CD4-positive, alpha-beta T cell treated with Interleukin-21 for 1 hour (primary cell): Measurements from ENCODE around the gene NFATC2IP.
"Not testable (repeated sequence)": the region's sequence is repeated elsewhere in the genome, so short reads cannot be mapped to it uniquely, and the experiment has no call there.

Source experiments
- DNase-seq: peaks from one replicate; pipeline ENCODE4 v3.0.0-alpha.2; 2020

Gene NFATC2IP

DNA sequence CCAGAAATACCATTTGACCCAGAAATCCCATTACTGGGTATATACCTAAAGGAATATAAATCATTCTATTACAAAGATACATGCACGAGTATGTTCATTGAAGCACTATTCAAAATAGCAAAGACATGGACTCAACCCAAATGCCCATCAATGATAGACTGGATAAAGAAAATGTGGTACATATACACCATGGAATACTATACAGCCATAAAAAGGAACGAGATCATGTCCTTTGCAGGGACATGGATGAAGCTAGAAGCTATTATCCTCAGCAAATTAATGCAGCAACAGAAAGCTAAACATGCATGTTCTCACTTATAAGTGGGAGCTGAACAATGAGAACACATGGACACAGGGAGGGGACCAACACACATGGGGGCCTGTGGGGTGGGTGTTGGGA is 24.5 kb upstream of the NFATC2IP start:
- not testable (repeated sequence) for DNase-seq

DNA sequence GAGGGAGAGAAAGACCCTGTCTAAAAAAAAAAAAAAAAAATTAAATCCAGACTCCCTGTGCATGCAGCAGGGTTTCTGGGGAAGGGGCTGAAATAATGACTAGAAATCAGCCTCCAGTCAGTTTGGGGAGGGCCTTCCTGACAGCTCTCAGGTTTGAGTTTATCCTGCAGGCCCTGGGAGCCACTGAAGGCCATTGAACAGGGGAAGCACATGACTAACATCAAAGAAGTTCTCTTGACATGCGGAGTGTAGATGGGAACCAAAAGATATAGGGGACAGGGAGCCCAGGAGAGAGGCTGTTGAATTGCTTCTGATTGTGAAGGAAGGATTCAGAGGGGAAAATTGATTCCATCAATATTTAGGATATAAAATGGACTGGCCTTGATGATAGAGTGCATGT is 22.9 kb upstream of the NFATC2IP start:
- DNase-seq: no peak

DNA sequence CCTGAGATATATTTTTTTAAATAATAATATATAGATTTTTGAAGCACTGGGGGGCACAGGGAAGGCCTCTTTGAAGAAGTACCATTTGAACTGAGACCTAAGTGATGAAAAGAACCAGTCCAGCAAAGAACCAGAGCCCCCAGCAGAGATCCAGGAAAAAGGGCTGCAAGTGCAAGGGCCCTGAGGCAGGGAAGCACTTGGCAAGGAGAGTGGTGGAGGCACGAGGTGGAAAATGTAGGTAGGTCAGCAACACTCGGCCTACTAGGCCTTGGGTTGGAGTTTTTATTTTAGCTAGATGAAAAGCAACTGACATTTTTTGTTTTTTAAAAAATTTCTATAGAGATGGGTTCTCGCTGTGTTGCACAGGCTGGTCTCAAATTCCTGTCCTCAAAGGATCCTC is 20.5 kb upstream of the NFATC2IP start:
- no peak for DNase-seq

DNA sequence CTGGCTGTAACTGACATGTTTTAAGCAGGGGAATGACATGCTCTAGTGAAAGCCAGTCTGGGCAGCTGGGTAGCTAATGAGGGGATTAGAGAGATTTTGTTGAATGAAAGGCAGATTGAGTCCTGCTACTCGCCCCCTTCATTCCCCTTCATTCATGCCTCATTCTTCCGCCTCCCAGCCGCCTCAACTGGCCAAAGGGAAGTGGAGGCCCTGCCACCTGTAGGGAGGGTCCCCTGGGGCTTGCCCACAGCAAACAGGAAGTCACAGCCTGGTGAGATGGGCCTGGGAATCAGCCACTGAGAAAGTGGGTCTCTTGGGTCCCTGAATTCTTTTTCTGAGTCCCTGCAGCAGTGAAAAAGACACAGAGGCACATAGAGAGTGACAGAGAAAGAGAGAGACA is 20.1 kb upstream of the NFATC2IP start:
- DNase-seq: no peak

DNA sequence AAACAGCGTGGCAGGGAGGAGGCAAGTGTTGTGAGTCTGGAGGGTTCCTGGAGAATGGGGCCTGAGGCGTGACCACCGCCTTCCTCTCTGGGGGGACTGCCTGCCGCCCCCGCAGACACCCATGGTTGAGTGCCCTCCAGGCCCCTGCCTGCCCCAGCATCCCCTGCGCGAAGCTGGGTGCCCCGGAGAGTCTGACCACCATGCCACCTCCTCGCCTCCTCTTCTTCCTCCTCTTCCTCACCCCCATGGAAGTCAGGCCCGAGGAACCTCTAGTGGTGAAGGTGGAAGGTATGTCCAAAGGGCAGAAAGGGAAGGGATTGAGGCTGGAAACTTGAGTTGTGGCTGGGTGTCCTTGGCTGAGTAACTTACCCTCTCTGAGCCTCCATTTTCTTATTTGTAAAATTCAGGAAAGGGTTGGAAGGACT is 18.9 kb upstream of the NFATC2IP start, which contains the start of gene CD19:
Gene CD19 (plus strand): TSS at position 171 of the 425 bp plus-strand sequence. CDS start 30 bp downstream, at position 201.
- no peak for DNase-seq

DNA sequence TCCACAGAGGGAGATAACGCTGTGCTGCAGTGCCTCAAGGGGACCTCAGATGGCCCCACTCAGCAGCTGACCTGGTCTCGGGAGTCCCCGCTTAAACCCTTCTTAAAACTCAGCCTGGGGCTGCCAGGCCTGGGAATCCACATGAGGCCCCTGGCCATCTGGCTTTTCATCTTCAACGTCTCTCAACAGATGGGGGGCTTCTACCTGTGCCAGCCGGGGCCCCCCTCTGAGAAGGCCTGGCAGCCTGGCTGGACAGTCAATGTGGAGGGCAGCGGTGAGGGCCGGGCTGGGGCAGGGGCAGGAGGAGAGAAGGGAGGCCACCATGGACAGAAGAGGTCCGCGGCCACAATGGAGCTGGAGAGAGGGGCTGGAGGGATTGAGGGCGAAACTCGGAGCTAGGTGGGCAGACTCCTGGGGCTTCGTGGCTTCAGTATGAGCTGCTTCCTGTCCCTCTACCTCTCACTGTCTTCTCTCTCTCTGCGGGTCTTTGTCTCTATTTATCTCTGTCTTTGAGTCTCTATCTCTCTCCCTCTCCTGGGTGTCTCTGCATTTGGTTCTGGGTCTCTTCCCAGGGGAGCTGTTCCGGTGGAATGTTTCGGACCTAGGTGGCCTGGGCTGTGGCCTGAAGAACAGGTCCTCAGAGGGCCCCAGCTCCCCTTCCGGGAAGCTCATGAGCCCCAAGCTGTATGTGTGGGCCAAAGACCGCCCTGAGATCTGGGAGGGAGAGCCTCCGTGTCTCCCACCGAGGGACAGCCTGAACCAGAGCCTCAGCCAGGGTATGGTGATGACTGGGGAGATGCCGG is 18.2 kb upstream of the NFATC2IP start:
- no peak for DNase-seq

DNA sequence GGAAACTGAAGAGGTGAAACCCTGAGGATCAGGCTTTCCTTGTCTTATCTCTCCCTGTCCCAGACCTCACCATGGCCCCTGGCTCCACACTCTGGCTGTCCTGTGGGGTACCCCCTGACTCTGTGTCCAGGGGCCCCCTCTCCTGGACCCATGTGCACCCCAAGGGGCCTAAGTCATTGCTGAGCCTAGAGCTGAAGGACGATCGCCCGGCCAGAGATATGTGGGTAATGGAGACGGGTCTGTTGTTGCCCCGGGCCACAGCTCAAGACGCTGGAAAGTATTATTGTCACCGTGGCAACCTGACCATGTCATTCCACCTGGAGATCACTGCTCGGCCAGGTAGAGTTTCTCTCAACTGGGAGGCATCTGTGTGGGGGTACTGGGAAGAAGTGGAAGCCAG is 17.6 kb upstream of the NFATC2IP start:
- DNase-seq: no peak

DNA sequence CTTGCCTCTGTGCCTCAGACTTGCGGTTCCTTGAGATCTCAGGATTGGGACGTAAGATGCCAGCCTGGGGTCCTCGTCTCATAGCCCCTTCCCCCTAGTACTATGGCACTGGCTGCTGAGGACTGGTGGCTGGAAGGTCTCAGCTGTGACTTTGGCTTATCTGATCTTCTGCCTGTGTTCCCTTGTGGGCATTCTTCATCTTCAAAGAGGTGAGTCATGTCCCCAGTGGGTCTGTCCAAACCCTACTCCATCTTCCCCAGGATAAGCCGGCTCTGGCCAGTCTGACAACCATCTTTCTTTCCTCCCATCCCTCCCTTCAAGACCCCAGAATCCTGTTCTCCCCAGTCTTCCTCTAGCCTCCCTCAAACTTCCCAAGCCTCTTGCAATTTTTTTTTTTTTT is 15.4 kb upstream of the NFATC2IP start:
- no peak for DNase-seq

DNA sequence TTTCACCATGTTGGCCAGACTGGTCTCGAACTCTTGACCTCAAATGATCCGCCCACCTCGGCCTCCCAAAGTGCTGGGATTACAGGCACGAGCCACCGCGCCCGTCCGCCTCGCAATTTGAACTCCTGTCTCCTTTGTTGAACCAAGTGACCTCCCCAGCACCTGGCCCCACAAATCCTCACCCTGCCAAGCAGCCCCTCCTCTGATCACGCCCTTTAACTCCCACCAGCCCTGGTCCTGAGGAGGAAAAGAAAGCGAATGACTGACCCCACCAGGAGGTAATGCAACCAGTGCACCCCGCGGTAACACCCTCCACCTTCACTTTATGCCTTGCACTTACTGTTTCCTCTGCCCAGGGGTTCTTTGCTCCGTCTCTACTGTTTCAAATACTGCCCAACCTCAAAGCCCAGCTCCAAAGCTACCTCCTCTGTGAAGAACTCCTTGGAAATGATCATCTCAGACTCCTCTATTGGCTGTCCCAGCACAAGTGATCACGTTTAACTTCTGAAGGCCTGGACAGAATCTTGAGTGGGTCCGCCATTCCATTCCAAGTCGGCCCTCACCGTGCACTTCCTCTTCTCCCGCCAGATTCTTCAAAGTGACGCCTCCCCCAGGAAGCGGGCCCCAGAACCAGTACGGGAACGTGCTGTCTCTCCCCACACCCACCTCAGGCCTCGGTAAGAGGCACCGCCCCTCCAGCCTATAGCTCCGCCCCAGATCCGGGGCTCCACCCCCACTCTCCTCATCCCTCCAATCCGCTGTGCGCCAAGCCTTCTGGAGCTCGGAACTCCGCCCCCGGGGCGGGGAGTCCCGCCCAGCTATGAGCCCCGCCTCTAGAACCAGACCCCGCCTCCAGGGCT is 14.6 kb upstream of the NFATC2IP start:
- DNase-seq: peak; percentile 88

DNA sequence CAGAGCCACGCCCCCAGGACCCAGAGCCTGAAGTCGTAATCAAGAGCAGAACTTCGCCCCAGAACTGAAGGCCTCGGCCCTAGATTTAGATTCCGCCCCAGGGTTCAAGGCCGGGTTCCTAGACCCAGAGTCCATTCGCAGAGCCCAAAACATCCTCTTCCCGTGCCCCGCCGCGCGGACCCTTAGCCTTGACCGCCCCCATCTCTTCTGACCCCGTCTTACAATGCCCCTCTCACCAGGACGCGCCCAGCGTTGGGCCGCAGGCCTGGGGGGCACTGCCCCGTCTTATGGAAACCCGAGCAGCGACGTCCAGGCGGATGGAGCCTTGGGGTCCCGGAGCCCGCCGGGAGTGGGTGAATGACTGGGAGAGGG is 14.0 kb upstream of the NFATC2IP start:
- no peak for DNase-seq

DNA sequence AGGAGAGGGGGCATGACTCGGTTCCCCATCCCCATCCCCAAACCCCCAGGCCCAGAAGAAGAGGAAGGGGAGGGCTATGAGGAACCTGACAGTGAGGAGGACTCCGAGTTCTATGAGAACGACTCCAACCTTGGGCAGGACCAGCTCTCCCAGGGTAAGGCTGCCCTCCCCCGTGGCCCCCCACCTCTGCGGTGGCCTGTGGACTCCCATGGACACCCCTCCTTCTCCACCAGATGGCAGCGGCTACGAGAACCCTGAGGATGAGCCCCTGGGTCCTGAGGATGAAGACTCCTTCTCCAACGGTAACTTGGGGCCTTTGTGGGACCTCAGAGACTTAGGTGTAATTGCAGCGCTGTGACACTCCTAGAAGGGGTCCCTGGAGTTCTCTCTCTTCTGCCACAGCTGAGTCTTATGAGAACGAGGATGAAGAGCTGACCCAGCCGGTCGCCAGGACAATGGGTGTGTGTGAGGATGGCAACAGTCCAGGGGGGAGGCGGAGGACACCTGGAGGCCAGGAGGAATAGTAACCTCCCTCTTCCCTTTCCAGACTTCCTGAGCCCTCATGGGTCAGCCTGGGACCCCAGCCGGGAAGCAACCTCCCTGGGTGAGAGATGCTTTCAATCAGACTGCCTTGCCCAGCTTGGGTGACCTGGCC is 13.4 kb upstream of the NFATC2IP start:
- no peak for DNase-seq

DNA sequence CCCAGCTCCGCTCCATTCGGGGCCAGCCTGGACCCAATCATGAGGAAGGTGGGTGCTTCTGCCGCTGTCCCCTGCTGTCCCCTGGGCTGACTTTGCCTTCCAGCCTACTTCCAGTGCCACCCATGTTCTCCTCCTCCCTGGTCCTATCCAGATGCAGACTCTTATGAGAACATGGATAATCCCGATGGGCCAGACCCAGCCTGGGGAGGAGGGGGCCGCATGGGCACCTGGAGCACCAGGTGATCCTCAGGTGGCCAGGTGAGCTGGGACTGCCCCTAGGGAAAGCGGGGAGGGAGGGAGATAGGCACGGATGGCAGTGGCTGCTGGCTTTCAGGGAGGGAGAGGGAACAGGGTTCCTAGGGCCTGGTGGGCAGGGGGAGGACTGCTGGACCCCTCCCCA is 12.0 kb upstream of the NFATC2IP start:
- no peak for DNase-seq

DNA sequence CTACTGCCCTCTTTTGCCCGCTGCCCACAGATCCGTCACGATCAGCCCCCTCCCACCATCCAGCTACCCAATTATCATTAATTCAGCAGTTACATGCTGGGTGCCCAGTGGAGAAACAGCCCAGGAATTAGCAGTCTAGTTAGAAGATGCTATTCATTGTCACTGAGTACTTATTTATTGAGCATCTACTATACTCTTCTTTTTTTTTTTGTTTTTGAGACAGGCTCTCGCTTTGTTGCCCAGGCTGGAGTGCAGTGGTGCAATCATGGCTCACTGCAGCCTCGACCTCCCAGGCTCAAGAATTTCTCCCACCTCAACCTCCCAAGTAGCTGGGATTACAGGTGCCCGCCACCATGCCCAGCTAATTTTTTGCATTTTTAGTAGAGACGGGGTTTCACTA is 10.9 kb upstream of the NFATC2IP start:
- DNase-seq: not testable (repeated sequence)

DNA sequence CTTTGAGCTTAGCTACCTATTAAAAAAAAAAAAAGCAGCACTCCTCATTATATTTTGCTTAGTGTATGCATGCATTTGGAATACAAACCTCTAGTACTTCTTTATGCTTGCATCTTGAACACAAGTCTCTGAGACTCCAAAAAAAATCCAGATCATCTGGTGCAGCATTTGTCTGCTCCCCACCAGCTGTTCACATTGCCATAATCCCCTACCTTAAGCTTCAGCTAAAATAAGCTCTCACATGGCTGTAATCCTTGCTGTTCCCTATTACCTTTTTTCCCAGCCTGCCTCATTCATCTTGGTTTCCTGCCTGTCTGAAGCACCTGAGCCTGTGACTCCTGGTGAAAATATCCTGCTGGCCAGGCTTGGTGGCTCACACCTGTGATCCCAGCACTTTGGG is 7.5 kb upstream of the NFATC2IP start:
- DNase-seq: no peak

DNA sequence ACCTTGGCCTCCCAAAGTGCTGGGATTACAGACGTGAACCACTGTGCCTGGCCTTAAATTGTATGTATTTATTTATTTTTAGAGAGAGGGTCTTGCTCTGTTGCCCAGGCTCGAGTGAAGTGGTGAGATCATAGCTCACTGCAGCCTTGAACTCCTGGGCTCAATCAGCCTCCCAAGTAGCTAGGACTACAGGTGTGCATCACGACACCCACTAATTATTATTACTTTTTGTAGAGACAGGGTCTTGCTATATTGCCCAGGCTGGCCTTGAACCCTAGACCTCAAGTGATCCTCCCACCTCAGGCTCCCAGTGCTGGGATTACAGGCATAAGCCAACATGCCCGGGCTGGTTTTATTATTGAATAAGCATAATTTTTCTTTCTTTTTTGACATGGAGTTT is 4.1 kb upstream of the NFATC2IP start:
- DNase-seq: no peak

DNA sequence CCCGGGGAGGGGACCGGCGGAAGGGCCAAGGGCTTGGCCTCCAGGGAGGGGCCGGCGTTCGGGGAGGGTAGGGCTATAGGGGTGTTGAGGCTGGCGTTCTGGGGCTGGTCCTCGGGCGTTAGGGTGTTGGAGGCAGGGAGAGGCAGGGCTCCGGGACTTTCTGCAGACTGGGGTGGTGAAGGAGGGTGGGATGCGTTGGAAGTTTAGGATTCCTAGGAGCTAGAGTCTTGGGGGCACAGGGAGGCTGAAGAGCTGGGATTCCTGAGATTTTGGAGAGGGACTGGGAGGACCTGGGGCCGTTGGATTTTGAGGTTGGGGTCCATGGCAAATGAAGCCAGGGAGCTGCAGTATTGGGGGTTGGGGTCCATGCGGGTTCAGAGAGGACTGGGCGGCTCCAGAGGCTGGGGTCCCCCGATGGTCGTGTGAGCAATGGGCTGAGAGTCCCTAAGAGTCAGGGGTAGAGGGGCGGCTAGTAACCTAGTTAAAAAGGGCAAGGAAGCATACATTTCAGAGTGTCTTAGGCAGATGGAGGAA is 740 bp downstream of the NFATC2IP start:
- DNase-seq: no peak

DNA sequence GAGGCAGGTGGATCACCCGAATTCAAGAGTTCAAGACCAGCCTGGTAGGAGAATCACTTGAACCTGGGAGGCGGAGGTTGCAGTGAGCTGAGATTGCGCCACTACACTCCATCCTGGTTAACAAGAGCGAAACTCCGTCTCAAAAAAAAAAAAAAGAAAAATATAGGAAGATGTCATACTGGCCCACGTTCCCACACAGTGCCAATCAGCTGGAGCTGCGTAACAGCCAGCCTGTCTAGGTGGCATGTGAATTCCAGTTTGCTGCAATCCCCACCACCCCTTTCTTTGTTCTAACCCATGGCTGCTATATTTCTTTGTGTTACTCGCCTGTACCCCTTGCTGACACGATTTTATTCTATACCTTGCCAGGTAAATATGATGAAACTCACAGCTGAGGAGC is 7.5 kb downstream of the NFATC2IP start:
- no peak for DNase-seq

DNA sequence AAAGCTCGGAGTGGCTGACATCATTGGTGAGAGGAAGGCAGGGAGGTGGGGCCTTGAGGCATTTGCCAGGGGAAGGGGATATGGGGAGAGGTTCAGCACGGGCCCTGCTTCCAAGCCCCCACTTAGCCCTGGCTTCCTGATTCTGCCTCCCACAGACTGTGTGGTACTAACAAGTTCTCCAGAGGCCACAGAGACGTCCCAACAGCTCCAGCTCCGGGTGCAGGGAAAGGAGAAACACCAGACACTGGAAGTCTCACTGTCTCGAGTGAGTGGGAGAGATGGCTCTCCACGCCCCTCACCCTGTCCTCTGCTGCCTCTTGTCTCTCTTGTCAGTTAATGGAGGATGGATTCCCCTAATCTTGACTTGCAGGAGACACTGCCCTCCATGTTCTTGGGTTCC is 8.1 kb downstream of the NFATC2IP start:
- DNase-seq: no peak

DNA sequence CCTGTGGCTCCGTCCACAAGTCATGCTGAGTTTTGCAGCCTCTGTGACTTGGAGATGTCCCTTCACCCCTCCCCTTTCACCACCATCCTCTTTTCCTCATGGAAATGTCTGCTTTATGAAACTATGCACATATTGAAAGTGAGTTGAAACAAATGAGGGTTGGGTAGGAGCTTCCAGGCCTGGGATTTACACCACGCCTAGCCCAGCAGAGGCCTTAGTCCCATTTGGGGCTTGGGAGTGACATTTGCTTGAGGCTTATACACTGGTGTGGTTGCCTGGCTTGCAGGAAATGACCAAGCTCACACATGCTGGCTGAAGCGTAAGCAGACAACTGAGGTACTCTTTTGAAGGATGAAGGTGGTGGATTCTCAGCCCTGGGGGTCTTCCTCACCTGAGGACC is 13.3 kb downstream of the NFATC2IP start:
- DNase-seq: no peak

DNA sequence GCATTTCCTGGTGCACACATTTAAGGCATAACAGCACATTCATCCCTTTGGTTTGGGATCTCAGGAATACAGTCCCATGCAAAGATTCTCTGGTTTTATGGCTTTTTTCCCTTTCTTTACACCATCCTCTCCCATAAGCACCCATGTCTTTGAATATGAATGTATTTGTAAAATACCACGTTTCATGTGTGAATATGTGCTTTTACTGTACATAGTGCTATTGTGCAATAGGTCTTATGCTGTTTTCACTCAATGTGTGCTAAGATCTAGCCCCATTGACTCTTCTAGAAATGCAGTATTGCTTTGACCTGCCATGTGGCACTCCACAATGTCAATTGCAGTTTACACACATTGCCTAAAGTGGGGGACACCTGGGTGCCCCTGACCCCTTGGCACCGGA is 13.8 kb downstream of the NFATC2IP start:
- no peak for DNase-seq

DNA sequence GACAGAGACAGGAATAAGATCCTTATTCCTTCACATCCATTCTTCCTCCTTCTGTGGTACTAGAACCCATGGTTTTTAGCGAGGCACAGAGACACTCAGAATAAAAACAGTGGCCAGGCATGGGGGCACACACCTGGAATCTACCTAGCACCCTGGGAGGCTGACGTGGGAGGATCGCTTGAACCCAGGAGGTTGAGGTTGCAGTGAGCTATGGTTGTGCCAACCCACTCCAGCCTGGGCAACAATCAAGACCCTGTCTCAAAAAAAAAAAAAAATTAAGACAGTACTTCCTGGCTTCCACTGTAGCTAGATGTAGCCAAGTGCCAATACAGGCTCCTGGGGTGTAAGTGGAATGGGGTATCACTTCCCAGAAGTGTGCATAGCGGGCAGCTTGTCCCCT is 16.4 kb downstream of the NFATC2IP start:
- no peak for DNase-seq

DNA sequence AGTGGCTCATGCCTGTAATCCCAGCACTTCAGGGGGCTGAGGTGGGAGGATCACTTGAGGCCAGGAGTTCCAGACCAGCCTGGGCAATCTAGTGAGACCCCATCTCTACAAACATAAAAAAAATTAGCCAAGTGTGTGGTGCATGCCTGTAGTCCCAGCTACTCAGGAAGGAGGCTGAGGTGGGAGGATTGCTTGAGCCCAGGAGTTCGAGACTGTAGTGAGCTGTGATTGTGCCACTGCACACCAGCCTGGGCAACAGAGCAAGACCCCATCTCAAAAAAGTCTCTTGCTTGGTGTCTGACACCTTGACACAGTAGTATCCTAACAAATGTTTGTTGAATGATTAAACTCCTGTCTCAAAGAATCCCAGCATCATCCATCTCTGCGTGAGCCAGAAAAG is 19.0 kb downstream of the NFATC2IP start:
- DNase-seq: not testable (repeated sequence)

DNA sequence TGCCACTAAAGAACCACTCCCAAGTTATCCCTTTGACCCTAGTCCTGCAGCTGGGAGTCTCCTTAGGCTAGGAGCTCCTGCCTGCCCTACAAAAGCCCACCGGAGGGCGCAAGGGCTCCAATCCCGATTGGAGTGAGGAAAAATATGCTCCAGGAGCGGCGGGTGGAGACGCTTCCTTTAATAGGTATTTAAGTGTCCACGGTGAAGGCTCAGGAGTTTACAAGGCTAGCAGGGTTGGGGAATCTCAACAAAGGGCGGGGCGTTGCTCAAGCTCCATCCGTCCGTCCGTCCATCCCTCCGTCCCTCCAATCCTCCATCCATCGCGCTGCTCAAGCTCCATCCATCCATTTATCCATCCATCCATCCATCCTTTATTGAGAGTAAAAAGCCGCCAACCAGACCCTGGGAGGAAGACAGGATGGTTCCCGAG is 23.3 kb downstream of the NFATC2IP start:
- DNase-seq: peak; percentile 21
